Effector memory CD8-positive, alpha-beta T cell (primary cell): ENCODE data around the gene BTNL9.
"Not testable (repeated sequence)": the region's sequence is repeated elsewhere in the genome, so short reads cannot be mapped to it uniquely, and the experiment has no call there.

ENCODE experiments used
- ATAC-seq: fragments of 150-1000 bp; cut with Tn5 transposase; replicated peaks from 2 replicates; pipeline ENCODE4 v1.10.0; 2021; ENCODE audit warnings: mild to moderate bottlenecking, moderate library complexity
- DNase-seq, 3 experiments: peaks; one replicate each; pipeline ENCODE4 v3.0.0; 2021
- H3K27ac Mint-ChIP-seq, 2 donors: one replicate each; pipeline ENCODE4 v1.8.0; 2022; ENCODE audit warnings: mild to moderate bottlenecking in 2 of 2, mixed read lengths in 2 of 2, moderate library complexity in 2 of 2
- H3K27me3 Mint-ChIP-seq, 2 donors: one replicate each; pipeline ENCODE4 v1.8.0; 2022; ENCODE audit warnings: mixed read lengths in 2 of 2
- H3K36me3 Mint-ChIP-seq: one replicate; pipeline ENCODE4 v1.8.0; 2022; ENCODE audit warnings: mild to moderate bottlenecking, moderate library complexity, mixed read lengths; ENCODE audit not compliant: insufficient read depth
- H3K4me1 Mint-ChIP-seq, 2 donors: one replicate each; pipeline ENCODE4 v1.8.0; 2022; ENCODE audit warnings: low read depth in 2 of 2, mixed read lengths in 2 of 2
- H3K4me3 Mint-ChIP-seq, 2 donors: one replicate each; pipeline ENCODE4 v1.8.0; 2022; ENCODE audit warnings: mild to moderate bottlenecking in 2 of 2, mixed read lengths in 2 of 2, moderate library complexity in 2 of 2
- H3K9me3 Mint-ChIP-seq, 2 donors: one replicate each; pipeline ENCODE4 v1.8.0; 2022; ENCODE audit warnings: mixed read lengths in 2 of 2
- total RNA-seq, 9 experiments: gene quantifications; one replicate each; lab custom pipeline; 2026; lab: John Stamatoyannopoulos, UW

The BTNL9 gene
- total RNA-seq: 0 to 0.18 (median 0.03) reads per million in 9 experiments

GRCh38 chr5:181039931-181040630, at the start of gene BTNL9:
Gene BTNL9 (plus strand): TSS chr5:181040266. CDS start chr5:181045490, 5,224 bp downstream.
- no peak within 1 kb of the TSS for H3K4me3 Mint-ChIP-seq
- DNase-seq: no peak
- peaks cover 12 to 40% of the 10 kb centered on the region in 2 donors for H3K27me3 Mint-ChIP-seq
- no peak for ATAC-seq
- no peaks in the 10 kb centered on the region for H3K36me3 Mint-ChIP-seq
- no peaks in the 10 kb centered on the region for H3K4me1 Mint-ChIP-seq
- H3K9me3 Mint-ChIP-seq: no peaks in the 10 kb centered on the region
- H3K27ac Mint-ChIP-seq: no peak within 1 kb of the TSS

- Mint-ChIP-seq H3K4me1 (no peaks in the 10 kb centered on the region), H3K9me3 (no peaks in the 10 kb centered on the region), H3K27me3 (peaks cover 23 to 69% of the 10 kb centered on the region in 2 donors), H3K27ac (no peak overlapping the region), H3K36me3 (no peaks in the 10 kb centered on the region), H3K4me3 (no peak overlapping the region)
- no peak for ATAC-seq
- DNase-seq: no peak
Observed at GRCh38 chr5:180990882-180991242, 49.2 kb upstream of the BTNL9 start.

GRCh38 chr5:181001947-181002346, 38.1 kb upstream of the BTNL9 start:
- H3K36me3 Mint-ChIP-seq: no peaks in the 10 kb centered on the region
- H3K4me1 Mint-ChIP-seq: no peaks in the 10 kb centered on the region
- peaks cover 33 to 43% of the 10 kb centered on the region in 2 donors for H3K27me3 Mint-ChIP-seq
- DNase-seq: no peak
- H3K27ac Mint-ChIP-seq: no peak overlapping the region
- no peaks in the 10 kb centered on the region for H3K9me3 Mint-ChIP-seq
- ATAC-seq: no peak
- no peak overlapping the region for H3K4me3 Mint-ChIP-seq

- no peak overlapping the region for H3K4me3 Mint-ChIP-seq
- H3K9me3 Mint-ChIP-seq: no peaks in the 10 kb centered on the region
- no peaks in the 10 kb centered on the region for H3K36me3 Mint-ChIP-seq
- peaks cover 29 to 36% of the 10 kb centered on the region in 2 donors for H3K27me3 Mint-ChIP-seq
- H3K27ac Mint-ChIP-seq: no peak overlapping the region
- no peak for ATAC-seq
- DNase-seq: no peak
- no peaks in the 10 kb centered on the region for H3K4me1 Mint-ChIP-seq
Observed at GRCh38 chr5:181005791-181006190, 34.3 kb upstream of the BTNL9 start.

DNA sequence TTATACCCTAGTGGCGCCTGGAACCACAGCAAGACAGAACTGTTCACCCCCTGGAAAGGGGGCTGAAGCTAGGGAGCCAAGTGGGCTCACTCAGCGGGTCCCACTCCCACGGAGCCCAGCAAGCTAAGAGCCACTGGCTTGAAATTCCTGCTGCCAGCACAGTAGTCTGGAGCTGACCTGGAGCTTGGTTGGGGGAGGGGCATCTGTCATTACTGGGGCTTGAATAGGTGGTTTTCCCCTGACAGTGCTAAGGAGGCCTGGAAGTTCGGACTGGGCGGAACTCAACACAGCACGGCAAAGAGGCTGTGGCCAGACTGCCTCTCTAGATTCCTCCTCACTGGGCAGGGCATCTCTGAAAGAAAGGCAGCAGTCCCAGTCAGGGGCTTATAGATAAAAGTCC, 31.9 kb upstream of the BTNL9 start:
- H3K27me3 Mint-ChIP-seq: peaks cover 36 to 38% of the 10 kb centered on the region in 2 donors
- no peak for DNase-seq
- H3K4me1 Mint-ChIP-seq: no peaks in the 10 kb centered on the region
- H3K4me3 Mint-ChIP-seq: no peak overlapping the region
- ATAC-seq: no peak
- no peaks in the 10 kb centered on the region for H3K9me3 Mint-ChIP-seq
- H3K36me3 Mint-ChIP-seq: no peaks in the 10 kb centered on the region
- H3K27ac Mint-ChIP-seq: no peak overlapping the region

DNA sequence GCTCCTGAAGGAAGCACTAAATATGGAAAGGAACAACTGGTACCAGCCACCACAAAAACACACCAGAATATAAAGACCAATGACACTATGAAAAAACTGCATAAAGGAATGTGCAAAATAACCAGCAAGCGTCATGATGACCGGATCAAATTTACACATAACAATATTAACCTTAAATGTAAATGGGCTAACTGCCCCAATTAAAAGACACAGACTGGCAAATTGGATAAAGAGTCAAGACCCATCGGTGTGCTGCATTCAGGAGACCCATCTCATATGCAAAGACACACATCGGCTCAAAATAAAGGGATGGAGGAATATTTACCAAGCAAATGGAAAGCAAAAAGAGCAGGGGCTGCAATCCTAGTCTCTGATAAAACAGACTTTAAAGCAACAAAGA, 30.0 kb upstream of the BTNL9 start:
- not testable (repeated sequence) for H3K36me3 Mint-ChIP-seq, H3K9me3 Mint-ChIP-seq, H3K4me3 Mint-ChIP-seq, H3K27ac Mint-ChIP-seq, DNase-seq, ATAC-seq, H3K4me1 Mint-ChIP-seq
- H3K27me3 Mint-ChIP-seq: peaks cover 21 to 42% of the 10 kb centered on the region in 2 donors

DNA sequence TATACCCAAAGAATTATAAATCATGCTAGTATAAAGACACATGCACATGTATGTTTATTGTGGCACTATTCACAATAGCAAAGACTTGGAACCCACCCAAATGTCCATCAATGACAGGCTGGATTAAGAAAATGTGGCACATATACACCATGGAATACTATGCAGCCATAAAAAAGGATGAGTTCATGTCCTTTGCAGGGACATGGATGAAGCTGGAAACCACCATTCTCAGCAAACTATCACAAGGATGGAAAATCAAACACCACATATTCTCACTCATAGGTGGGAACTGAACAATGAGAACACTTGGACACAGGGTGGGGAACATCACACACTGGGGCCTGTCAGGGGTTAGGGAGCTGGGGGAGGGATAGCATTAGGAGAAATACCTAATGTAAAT, 25.4 kb upstream of the BTNL9 start:
- not testable (repeated sequence) for H3K9me3 Mint-ChIP-seq, H3K27ac Mint-ChIP-seq, H3K4me3 Mint-ChIP-seq, H3K36me3 Mint-ChIP-seq, ATAC-seq, H3K4me1 Mint-ChIP-seq, DNase-seq
- peaks cover 38 to 53% of the 10 kb centered on the region in 2 donors for H3K27me3 Mint-ChIP-seq

- not testable (repeated sequence) for H3K4me1 Mint-ChIP-seq, ATAC-seq, H3K27ac Mint-ChIP-seq, DNase-seq, H3K9me3 Mint-ChIP-seq, H3K4me3 Mint-ChIP-seq, H3K36me3 Mint-ChIP-seq
- peaks cover 46 to 58% of the 10 kb centered on the region in 2 donors for H3K27me3 Mint-ChIP-seq
Observed at GRCh38 chr5:181017448-181017847, 22.6 kb upstream of the BTNL9 start.

DNA sequence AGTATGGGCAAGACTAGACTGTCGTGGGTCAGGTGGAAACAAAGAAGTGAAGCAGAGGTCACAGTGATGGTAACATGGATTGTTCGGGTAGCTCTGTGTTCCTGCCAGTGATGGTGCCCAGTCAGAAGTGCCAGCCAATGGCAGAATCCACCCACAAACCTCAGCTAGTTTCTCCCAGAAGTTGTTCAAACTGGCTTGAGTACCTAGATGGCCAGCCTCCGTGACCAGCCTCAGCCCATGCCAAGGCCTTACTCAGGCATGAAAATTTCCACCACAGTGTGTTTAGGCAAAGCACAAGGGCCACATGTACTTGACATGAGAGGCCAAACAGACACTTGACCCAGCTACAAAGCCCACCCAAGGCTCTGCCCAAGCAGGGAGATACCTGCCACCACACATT, 19.4 kb upstream of the BTNL9 start:
- H3K4me3 Mint-ChIP-seq: no peak overlapping the region
- H3K9me3 Mint-ChIP-seq: peaks cover 7 to 16% of the 10 kb centered on the region in 2 donors
- no peaks in the 10 kb centered on the region for H3K4me1 Mint-ChIP-seq
- no peaks in the 10 kb centered on the region for H3K36me3 Mint-ChIP-seq
- H3K27ac Mint-ChIP-seq: no peak overlapping the region
- ATAC-seq (no peak), DNase-seq (no peak)
- peaks cover 63 to 70% of the 10 kb centered on the region in 2 donors for H3K27me3 Mint-ChIP-seq

DNA sequence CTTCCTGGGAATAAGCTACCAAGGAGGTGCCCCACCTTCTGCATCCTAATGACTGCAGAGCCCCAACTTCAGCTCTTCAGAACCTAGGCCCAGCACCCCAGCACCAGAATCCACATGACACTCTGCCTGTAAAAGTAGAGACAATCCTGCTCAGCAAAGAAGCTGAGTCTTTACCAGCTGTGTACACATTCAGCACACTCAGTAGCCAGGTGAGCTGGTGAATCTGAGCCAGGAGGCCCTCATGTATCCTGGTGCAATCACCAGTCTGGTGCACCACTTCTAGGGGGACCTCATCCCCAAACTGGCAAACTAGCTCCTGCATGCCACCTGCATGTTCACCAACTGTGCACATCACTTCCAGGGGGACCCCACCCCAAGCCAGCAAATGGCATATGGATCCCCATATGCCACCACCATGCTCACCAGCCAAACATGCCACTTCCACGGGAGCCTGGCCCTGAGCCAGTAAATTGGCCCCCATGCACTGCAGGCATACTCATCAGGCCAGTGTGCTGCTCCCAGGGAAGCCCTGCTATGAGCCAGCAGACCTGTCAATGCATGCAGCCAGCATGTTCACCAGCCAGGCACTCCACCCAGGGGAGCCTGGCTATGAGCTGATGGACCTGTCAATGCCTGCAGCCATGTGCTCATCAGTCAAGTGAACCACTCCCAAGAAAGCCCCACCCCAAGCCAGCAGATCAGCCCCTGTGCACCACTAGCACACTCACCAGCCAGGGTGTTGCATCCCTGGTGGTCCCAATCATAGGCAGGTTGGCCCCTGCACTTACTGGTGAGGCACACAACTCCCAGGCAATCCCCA, 15.6 kb upstream of the BTNL9 start:
- Mint-ChIP-seq H3K9me3 (peaks cover 7 to 16% of the 10 kb centered on the region in 2 donors), H3K4me3 (no peak overlapping the region), H3K4me1 (no peaks in the 10 kb centered on the region), H3K27ac (no peak overlapping the region), H3K36me3 (no peaks in the 10 kb centered on the region), H3K27me3 (peaks cover 49 to 56% of the 10 kb centered on the region in 2 donors)
- DNase-seq (no peak), ATAC-seq (no peak)

DNA sequence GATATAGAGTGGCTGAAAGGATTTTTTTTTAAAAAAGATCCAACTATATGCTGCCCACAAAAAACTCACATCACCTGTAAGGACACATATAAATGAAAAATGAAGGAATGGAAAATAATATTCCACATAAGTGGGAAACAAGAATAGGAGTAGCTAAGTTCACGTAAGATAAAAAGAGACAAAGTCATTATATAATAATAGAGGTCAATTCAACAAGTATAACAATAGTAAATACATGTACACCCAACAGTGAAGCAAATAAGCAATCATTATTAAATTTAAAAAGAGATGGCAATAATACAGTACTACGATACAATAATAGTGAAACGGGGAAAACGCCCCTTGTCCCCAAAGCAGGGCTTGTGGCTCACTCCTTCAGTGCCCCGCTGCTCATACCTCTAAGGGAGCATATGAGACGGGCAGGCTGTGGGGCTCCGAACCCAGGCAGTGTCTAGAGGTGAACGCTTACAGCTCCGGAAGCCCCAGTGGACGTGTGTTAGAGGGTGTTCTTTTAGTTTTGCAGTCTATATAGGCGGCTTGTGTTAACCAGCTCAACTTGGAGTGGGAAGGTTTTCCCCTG, 12.5 kb upstream of the BTNL9 start:
- peaks cover 4 to 11% of the 10 kb centered on the region in 2 donors for H3K9me3 Mint-ChIP-seq

DNA sequence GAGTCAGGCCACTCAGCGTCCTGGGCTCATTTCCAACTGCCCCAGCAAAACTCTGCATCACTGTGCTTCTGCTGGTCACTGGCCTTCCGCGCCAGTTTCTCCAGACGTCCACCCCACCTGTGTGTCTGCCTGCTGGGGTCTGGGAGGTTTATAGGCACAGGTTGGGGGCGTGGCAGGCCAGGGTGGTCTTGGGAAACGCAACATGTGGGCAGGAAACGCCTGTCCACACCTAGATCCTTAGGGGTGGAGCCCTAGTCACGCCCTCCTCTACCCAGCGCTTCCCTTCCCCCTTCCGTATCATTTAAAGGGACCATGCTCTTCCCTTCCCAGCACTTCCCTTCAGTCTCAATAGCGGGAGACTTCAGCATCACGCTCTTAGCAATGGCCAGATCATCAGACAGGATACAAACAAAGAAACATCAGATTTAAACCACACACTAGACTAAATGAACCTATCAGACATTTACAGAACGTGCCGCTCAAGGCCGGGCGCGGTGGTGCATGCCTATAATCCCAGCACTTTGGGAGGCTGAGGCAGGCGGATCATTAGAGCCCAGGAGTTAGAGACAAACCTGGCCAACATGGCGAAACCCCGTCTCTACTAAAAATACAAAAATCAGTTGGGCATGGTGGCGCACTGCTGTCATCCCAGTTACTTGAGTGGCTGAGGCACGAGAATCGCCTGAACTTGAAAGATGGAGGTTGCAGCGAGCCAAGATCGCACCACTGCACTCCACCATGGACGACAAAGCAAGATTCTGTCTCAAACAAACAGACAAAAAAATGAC, 11.8 kb upstream of the BTNL9 start:
- H3K4me3 Mint-ChIP-seq: no peak overlapping the region
- peaks cover 32 to 46% of the 10 kb centered on the region in 2 donors for H3K27me3 Mint-ChIP-seq
- peaks cover 2 to 4% of the 10 kb centered on the region in 2 donors for H3K9me3 Mint-ChIP-seq
- H3K36me3 Mint-ChIP-seq: no peaks in the 10 kb centered on the region
- no peak overlapping the region for H3K27ac Mint-ChIP-seq
- no peaks in the 10 kb centered on the region for H3K4me1 Mint-ChIP-seq
- no peak for DNase-seq
- no peak for ATAC-seq

More for the DNA sequence above, 12.5 kb upstream of the BTNL9 start:
- H3K27ac Mint-ChIP-seq: no peak overlapping the region
- ATAC-seq: no peak
- DNase-seq: no peak
- H3K4me3 Mint-ChIP-seq: no peak overlapping the region
- H3K4me1 Mint-ChIP-seq: no peaks in the 10 kb centered on the region
- H3K27me3 Mint-ChIP-seq: peaks cover 39 to 52% of the 10 kb centered on the region in 2 donors
- no peaks in the 10 kb centered on the region for H3K36me3 Mint-ChIP-seq

DNA sequence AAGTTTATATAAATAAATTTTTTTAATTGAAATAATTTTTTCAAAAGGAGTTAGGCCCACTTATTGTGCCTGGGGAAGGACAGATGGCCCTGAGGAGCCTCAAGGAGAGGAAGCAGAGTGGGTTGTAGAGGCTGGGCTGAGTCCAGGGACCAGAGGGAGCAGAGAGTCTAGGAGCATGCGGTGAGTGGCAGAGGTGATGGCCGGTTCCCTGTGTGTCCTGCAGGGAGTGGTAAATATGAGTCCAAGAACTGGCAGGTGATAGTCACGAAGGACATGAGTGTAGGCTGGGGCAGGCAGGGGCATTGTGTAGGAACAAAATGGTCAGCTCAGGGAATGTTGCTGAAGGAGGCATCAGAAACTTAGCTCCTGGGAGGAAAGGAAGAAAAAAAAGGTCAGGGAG, 8.3 kb upstream of the BTNL9 start:
- no peaks in the 10 kb centered on the region for H3K4me1 Mint-ChIP-seq
- H3K36me3 Mint-ChIP-seq: no peaks in the 10 kb centered on the region
- no peak overlapping the region for H3K4me3 Mint-ChIP-seq
- ATAC-seq: no peak
- DNase-seq: no peak
- no peak overlapping the region for H3K27ac Mint-ChIP-seq
- H3K9me3 Mint-ChIP-seq: peaks cover 0 to 2% of the 10 kb centered on the region in 2 donors
- H3K27me3 Mint-ChIP-seq: peaks cover 19 to 23% of the 10 kb centered on the region in 2 donors
